Lower leg skin (tissue), 3 donors: ENCODE data around the gene GRK2.

Experiments
- POLR2A ChIP-seq, 2 donors: fragments of 450-650 bp; IDR thresholded peaks; one replicate each; pipeline ENCODE4 v1.6.1; 2016 to 2017; ENCODE audit warnings: antibody characterized with exemption in 2 of 2, mild to moderate bottlenecking in 1 of 2, moderate library complexity in 1 of 2
- TF ChIP-seq, protein P1 (sequence below), 3 donors: fragments of 450-650 bp; IDR thresholded peaks; one replicate each; pipeline ENCODE4 v1.5.1; 2016; ENCODE audit warnings: antibody characterized with exemption in 3 of 3, mild to moderate bottlenecking in 3 of 3, moderate library complexity in 2 of 3

DNA sequence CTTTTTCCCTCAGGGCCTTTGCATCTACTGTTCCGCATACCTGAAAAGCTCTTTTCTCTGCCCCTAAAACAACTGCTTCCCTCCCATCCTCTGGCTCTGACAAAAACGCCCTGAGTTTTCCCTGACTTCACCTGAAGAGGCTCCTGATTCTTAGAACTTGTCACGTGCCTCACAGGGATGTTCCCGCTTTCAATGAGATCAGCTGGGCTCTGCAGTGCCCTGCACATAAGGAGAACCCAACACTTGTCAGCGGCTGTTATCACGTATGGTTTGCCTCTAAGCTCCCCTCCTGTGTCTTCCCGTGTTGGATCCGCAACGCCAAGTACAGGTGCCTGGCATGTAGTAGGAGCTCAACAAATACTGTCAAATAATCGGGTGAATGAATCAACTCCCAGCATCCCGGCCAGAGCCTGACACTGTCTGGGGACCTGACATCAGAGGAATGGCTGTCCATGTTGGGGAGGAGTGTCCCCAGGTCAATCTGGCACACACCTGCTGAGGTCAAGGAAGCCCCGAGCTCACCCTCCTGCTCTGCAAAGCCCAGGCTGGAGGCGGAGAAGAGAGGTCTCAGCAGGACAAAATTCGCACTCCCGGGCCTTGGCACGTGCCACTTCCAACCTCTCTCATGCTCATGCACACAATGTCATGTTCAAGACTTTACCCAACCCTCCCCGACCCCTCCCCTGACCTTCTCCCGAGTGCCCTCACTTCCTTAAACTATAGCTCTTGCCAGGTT is 4.2 kb upstream of the GRK2 start:
- TF ChIP-seq POLR2A (IDR thresholded peaks at IDR 0.05) = no peak
- TF ChIP-seq, protein P1, sequence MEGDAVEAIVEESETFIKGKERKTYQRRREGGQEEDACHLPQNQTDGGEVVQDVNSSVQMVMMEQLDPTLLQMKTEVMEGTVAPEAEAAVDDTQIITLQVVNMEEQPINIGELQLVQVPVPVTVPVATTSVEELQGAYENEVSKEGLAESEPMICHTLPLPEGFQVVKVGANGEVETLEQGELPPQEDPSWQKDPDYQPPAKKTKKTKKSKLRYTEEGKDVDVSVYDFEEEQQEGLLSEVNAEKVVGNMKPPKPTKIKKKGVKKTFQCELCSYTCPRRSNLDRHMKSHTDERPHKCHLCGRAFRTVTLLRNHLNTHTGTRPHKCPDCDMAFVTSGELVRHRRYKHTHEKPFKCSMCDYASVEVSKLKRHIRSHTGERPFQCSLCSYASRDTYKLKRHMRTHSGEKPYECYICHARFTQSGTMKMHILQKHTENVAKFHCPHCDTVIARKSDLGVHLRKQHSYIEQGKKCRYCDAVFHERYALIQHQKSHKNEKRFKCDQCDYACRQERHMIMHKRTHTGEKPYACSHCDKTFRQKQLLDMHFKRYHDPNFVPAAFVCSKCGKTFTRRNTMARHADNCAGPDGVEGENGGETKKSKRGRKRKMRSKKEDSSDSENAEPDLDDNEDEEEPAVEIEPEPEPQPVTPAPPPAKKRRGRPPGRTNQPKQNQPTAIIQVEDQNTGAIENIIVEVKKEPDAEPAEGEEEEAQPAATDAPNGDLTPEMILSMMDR (IDR thresholded peaks at IDR 0.05) = no peak
